ENCODE results near the gene ORM2. TPM values are rescaled to one million over a fixed set of nuclear protein-coding genes. Genes with fewer than 3 reads are reported as not detected.

The ORM2 gene
- total and polyA plus RNA-seq, 2 of the 13 experiments (the other 11 are each of a cell fraction or from before 2014, with no cell fraction given) = 565 to 824 TPM

DNA sequence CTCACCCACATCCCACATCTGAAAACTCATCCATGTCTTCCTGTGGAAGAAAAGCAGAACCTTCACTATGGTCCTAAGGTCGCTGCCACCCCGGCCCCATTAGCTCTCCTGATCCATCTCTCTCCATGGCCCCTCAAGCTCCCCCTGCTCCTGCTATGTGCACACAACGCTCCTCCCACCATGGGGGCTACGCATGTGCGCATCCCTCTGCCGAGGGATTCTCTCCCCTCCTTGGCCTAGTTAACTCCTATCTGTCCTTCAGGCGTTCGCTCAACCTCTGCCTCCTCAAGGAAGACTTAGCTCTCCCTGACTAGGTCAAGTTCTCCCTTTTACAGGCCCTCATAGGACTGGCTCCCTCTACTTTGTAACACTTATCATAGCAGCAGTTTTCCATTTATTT is 48.3 kb downstream of the ORM2 start:
- no TSS peak for BruUV-seq (replicated peaks)
- Histone ChIP-seq H3K9ac (ENCODE audit: insufficient read depth, low read depth, low read length) (no peak overlapping the region), H3K4me2 (ENCODE audit: low read depth, low read length) (no peak overlapping the region), H3K4me1 (ENCODE audit: insufficient read depth, low read length) (peaks cover 8% of the 10 kb centered on the region), H3K4me3 (replicated peaks in 1 of 3; ENCODE audit: insufficient read depth in 1 of 3, low read depth in 2 of 3, low read length in 3 of 3) (no peak overlapping the region), H4K20me1 (ENCODE audit: insufficient read depth, low read length) (no peaks in the 10 kb centered on the region), H3K9me3 (ENCODE audit: low read length) (no peaks in the 10 kb centered on the region), H3K36me3 (replicated peaks in 1 of 2; ENCODE audit: control insufficient read depth in 1 of 2, insufficient read depth in 2 of 2, low read length in 2 of 2) (peaks cover 2 to 7% of the 10 kb centered on the region in 2 experiments; a peak in 2 of 5 replicates), H2AFZ (ENCODE audit: low read length) (no peak overlapping the region), H3K27me3 (ENCODE audit: control insufficient read depth in 1 of 2, insufficient read depth in 2 of 2, low read length in 2 of 2) (no peaks in the 10 kb centered on the region), H3K27ac (ENCODE audit: extremely low read length, insufficient read depth, low read length) (no peak overlapping the region), H3K79me2 (ENCODE audit: insufficient read depth, low read length) (no peaks in the 10 kb centered on the region)
- in situ Hi-C loops (cut with HindIII; ENCODE audit: extremely low pct_ligation_motif_present, low pct_unique_long_range_greater_than_20kb) = no loop called here
- no peak for ATAC-seq
- WGBS (ENCODE audit: low lambda C conversion rate) = 94% methylated on average over 8 of the region's 8 CpGs
- no peak for FAIRE-seq
- intact Hi-C loops (cut with micrococcal nuclease; ENCODE audit: unreplicated experiment) = no loop called here
- ChIA-PET CTCF (ENCODE audit: low intra/inter-chr PET ratio, low total read pairs) (no interaction called here), POLR2A (no interaction called here)
- no peak for TF ChIP-seq ELF3 (CRISPR knock-in tag; IDR thresholded peaks at IDR 0.05)
- no peak for TF ChIP-seq DMAP1 (CRISPR knock-in tag; IDR thresholded peaks at IDR 0.05)
- no peak for TF ChIP-seq MAZ (IDR thresholded peaks at IDR 0.05; ENCODE audit: borderline replicate concordance, low read depth, low read length)
- TF ChIP-seq MAZ (CRISPR knock-in tag; IDR thresholded peaks at IDR 0.05; ENCODE audit: low read depth) = no peak
- TF ChIP-seq ZNF891 (CRISPR knock-in tag; IDR thresholded peaks at IDR 0.05) = no peak
- TF ChIP-seq ARHGAP35 (CRISPR knock-in tag; IDR thresholded peaks at IDR 0.05; ENCODE audit: borderline replicate concordance) = no peak
- TF ChIP-seq SMARCC2 (IDR thresholded peaks at IDR 0.05) = no peak
- TF ChIP-seq, protein P1, sequence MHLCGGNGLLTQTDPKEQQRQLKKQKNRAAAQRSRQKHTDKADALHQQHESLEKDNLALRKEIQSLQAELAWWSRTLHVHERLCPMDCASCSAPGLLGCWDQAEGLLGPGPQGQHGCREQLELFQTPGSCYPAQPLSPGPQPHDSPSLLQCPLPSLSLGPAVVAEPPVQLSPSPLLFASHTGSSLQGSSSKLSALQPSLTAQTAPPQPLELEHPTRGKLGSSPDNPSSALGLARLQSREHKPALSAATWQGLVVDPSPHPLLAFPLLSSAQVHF (CRISPR knock-in tag; IDR thresholded peaks at IDR 0.05) = no peak
- TF ChIP-seq HNRNPH1 (optimal IDR thresholded peaks at IDR 0.05; ENCODE audit: low read depth, low read length) = no peak
- TF ChIP-seq ZNF264 (CRISPR knock-in tag; IDR thresholded peaks at IDR 0.05) = no peak
- TF ChIP-seq, protein P2, sequence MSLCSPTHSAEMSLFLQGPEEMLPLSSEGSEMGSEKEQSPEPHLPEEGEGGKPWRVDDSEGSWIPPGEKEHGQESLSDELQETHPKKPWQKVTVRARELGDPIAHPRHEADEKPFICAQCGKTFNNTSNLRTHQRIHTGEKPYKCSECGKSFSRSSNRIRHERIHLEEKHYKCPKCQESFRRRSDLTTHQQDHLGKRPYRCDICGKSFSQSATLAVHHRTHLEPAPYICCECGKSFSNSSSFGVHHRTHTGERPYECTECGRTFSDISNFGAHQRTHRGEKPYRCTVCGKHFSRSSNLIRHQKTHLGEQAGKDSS (CRISPR knock-in tag; IDR thresholded peaks at IDR 0.05; ENCODE audit: borderline replicate concordance, low read depth) = no peak
- TF ChIP-seq KDM1A (CRISPR knock-in tag; IDR thresholded peaks at IDR 0.05) = no peak
- TF ChIP-seq SP1 (IDR thresholded peaks at IDR 0.05) = no peak
- no peak for TF ChIP-seq SP1 (CRISPR knock-in tag; IDR thresholded peaks at IDR 0.05)
- TF ChIP-seq ZNF382 (CRISPR knock-in tag; IDR thresholded peaks at IDR 0.05; ENCODE audit: borderline replicate concordance) = no peak
- TF ChIP-seq ERF (CRISPR knock-in tag; IDR thresholded peaks at IDR 0.05) = no peak
- TF ChIP-seq AGO2 (optimal IDR thresholded peaks at IDR 0.05; ENCODE audit: low read depth, low read length) = no peak
- TF ChIP-seq ZNF260 (CRISPR knock-in tag; IDR thresholded peaks at IDR 0.05; ENCODE audit: borderline replicate concordance, low read depth) = no peak
- TF ChIP-seq KDM4B (CRISPR knock-in tag; IDR thresholded peaks at IDR 0.05) = no peak
- no peak for TF ChIP-seq THYN1 (CRISPR knock-in tag; IDR thresholded peaks at IDR 0.05; ENCODE audit: borderline replicate concordance, low read depth)
- DNase-seq (ENCODE audit: low spot score) = no peak

Measured in HepG2 (cell line).